HG02571 (cell line): ENCODE measurements around the gene MAL.
"Not testable (repeated sequence)": the region's sequence is repeated elsewhere in the genome, so short reads cannot be mapped to it uniquely, and the experiment has no call there.

ENCODE experiments used
- ATAC-seq: cut with Tn5 transposase; IDR thresholded peaks from one replicate; pipeline ENCODE4 v1.9.1; 2021; ENCODE audit warnings: mild to moderate bottlenecking, moderate library complexity; ENCODE audit not compliant: unreplicated experiment

Gene MAL

GRCh38 chr2:95031726-95032116 is 6.2 kb downstream of the MAL start:
- ATAC-seq, result no peak

- ATAC-seq, result no peak
Observed at GRCh38 chr2:95032341-95032740, 6.8 kb downstream of the MAL start.

- no peak for ATAC-seq
Observed at GRCh38 chr2:95032868-95033603, 7.5 kb downstream of the MAL start.

- ATAC-seq, result no peak
Observed at GRCh38 chr2:95034221-95034620, 8.7 kb downstream of the MAL start.

- ATAC-seq, result no peak
Observed at GRCh38 chr2:95034818-95035217, 9.3 kb downstream of the MAL start.

GRCh38 chr2:95036596-95037383 is 11.3 kb downstream of the MAL start:
- ATAC-seq, result no peak

GRCh38 chr2:95037384-95037839 is 11.9 kb downstream of the MAL start:
- ATAC-seq, result no peak

GRCh38 chr2:95037841-95038585 is 12.5 kb downstream of the MAL start:
- ATAC-seq, result not testable (repeated sequence)

GRCh38 chr2:95038635-95039298 is 13.3 kb downstream of the MAL start:
- ATAC-seq, result no peak

- ATAC-seq, result no peak
Observed at GRCh38 chr2:95039363-95039762, 13.9 kb downstream of the MAL start.

GRCh38 chr2:95039978-95040377 is 14.5 kb downstream of the MAL start:
- no peak for ATAC-seq

- no peak for ATAC-seq
Observed at GRCh38 chr2:95040426-95040825, 14.9 kb downstream of the MAL start.

- peak; percentile 39 for ATAC-seq
Observed at GRCh38 chr2:95041060-95041823, 15.7 kb downstream of the MAL start.

- peak; percentile 41 for ATAC-seq
Observed at GRCh38 chr2:95041824-95042442, 16.4 kb downstream of the MAL start.

- ATAC-seq, result no peak
Observed at GRCh38 chr2:95042472-95043271, 17.2 kb downstream of the MAL start.

- no peak for ATAC-seq
Observed at GRCh38 chr2:95043300-95044093, 18.0 kb downstream of the MAL start.

GRCh38 chr2:95044601-95045000 is 19.1 kb downstream of the MAL start:
- ATAC-seq, result no peak
